NT2/D1 (cell line): ENCODE results near the gene CRISPLD2.
"Not testable (repeated sequence)": the region's sequence is repeated elsewhere in the genome, so short reads cannot be mapped to it uniquely, and the experiment has no call there.

Experiments used
- DNase-seq: peaks from one replicate; pipeline ENCODE4 v3.0.0-alpha.2; 2011; ENCODE audit warnings: low read depth, low spot score
- H3K27me3 ChIP-seq: 2 replicates; pipeline ENCODE4 v1.6.0; 2011; ENCODE audit warnings: mild to moderate bottlenecking; ENCODE audit not compliant: insufficient read length, insufficient read depth
- H3K36me3 ChIP-seq: 2 replicates; pipeline ENCODE4 v1.6.1; 2011; ENCODE audit warnings: mild to moderate bottlenecking, low read length, mixed read lengths; ENCODE audit not compliant: insufficient read depth, insufficient read length
- H3K4me1 ChIP-seq: 2 replicates; pipeline ENCODE4 v1.5.1; 2011; ENCODE audit not compliant: insufficient read depth, insufficient read length
- H3K4me3 ChIP-seq: 2 replicates; pipeline ENCODE4 v1.5.1; 2011; ENCODE audit warnings: low read depth; ENCODE audit not compliant: insufficient read length
- H3K9ac ChIP-seq: 2 replicates; pipeline ENCODE4 v1.6.0; 2011; ENCODE audit warnings: low read depth; ENCODE audit not compliant: insufficient read length
- H3K9me3 ChIP-seq: 2 replicates; pipeline ENCODE4 v1.5.1; 2011; ENCODE audit warnings: mild to moderate bottlenecking, low read length; ENCODE audit not compliant: insufficient read depth
- SUZ12 ChIP-seq: IDR thresholded peaks from 2 replicates; pipeline ENCODE4 v1.6.1; 2011; ENCODE audit not compliant: insufficient read length, insufficient read depth; ENCODE audit errors: extremely low read depth
- YY1 ChIP-seq: IDR thresholded peaks from 2 replicates; pipeline ENCODE4 v1.6.1; 2011; ENCODE audit not compliant: insufficient read length, insufficient read depth
- ZNF274 ChIP-seq: IDR thresholded peaks from 2 replicates; pipeline ENCODE4 v1.6.1; 2011; ENCODE audit warnings: mild to moderate bottlenecking, low read depth, low read length

The CRISPLD2 gene

GRCh38 chr16:84932681-84933080 lies 112.9 kb downstream of the CRISPLD2 start:
- DNase-seq: no peak
- Histone ChIP-seq H3K36me3 (no peaks in the 10 kb centered on the region), H3K9ac (no peak overlapping the region), H3K27me3 (no peaks in the 10 kb centered on the region), H3K9me3 (no peaks in the 10 kb centered on the region), H3K4me1 (peaks cover 9% of the 10 kb centered on the region), H3K4me3 (no peak overlapping the region)
- TF ChIP-seq YY1 (no peak), ZNF274 (no peak), SUZ12 (no peak)

- no peak overlapping the region for H3K9ac ChIP-seq
- no peak for TF ChIP-seq ZNF274
- TF ChIP-seq YY1: no peak
- H3K27me3 ChIP-seq: no peaks in the 10 kb centered on the region
- H3K4me1 ChIP-seq: peaks cover 9% of the 10 kb centered on the region
- no peaks in the 10 kb centered on the region for H3K9me3 ChIP-seq
- DNase-seq: no peak
- no peaks in the 10 kb centered on the region for H3K36me3 ChIP-seq
- no peak overlapping the region for H3K4me3 ChIP-seq
These were observed 114.2 kb downstream of the CRISPLD2 start for GRCh38 chr16:84933774-84934631.

GRCh38 chr16:84937196-84938005 lies 117.6 kb downstream of the CRISPLD2 start:
- no peak overlapping the region for H3K9ac ChIP-seq
- H3K36me3 ChIP-seq: no peaks in the 10 kb centered on the region
- no peaks in the 10 kb centered on the region for H3K4me1 ChIP-seq
- no peaks in the 10 kb centered on the region for H3K9me3 ChIP-seq
- no peak overlapping the region for H3K4me3 ChIP-seq
- H3K27me3 ChIP-seq: no peaks in the 10 kb centered on the region
- no peak for TF ChIP-seq ZNF274
- TF ChIP-seq SUZ12: no peak
- no peak for TF ChIP-seq YY1
- no peak for DNase-seq

GRCh38 chr16:84938616-84939015 lies 118.8 kb downstream of the CRISPLD2 start:
- not testable (repeated sequence) for H3K27me3 ChIP-seq, H3K9me3 ChIP-seq, DNase-seq, H3K4me3 ChIP-seq, H3K36me3 ChIP-seq, H3K4me1 ChIP-seq, H3K9ac ChIP-seq

GRCh38 chr16:84940670-84941551 lies 121.1 kb downstream of the CRISPLD2 start:
- H3K4me1 ChIP-seq: no peaks in the 10 kb centered on the region
- TF ChIP-seq SUZ12: no peak
- TF ChIP-seq YY1: no peak
- TF ChIP-seq ZNF274: no peak
- no peak overlapping the region for H3K9ac ChIP-seq
- no peaks in the 10 kb centered on the region for H3K36me3 ChIP-seq
- no peak overlapping the region for H3K4me3 ChIP-seq
- DNase-seq: no peak
- H3K9me3 ChIP-seq: no peaks in the 10 kb centered on the region
- H3K27me3 ChIP-seq: no peaks in the 10 kb centered on the region

- no peak for DNase-seq
- Histone ChIP-seq H3K36me3 (no peaks in the 10 kb centered on the region), H3K4me1 (no peaks in the 10 kb centered on the region), H3K4me3 (no peak overlapping the region), H3K27me3 (no peaks in the 10 kb centered on the region), H3K9ac (no peak overlapping the region), H3K9me3 (no peaks in the 10 kb centered on the region)
- TF ChIP-seq SUZ12 (no peak), ZNF274 (no peak), YY1 (no peak)
These were observed 122.1 kb downstream of the CRISPLD2 start for GRCh38 chr16:84941921-84942320.

GRCh38 chr16:84942786-84943185 lies 123.0 kb downstream of the CRISPLD2 start:
- H3K4me3 ChIP-seq: no peak overlapping the region
- H3K9ac ChIP-seq: no peak overlapping the region
- no peak for TF ChIP-seq ZNF274
- TF ChIP-seq YY1: no peak
- no peak for TF ChIP-seq SUZ12
- H3K9me3 ChIP-seq: no peaks in the 10 kb centered on the region
- H3K36me3 ChIP-seq: no peaks in the 10 kb centered on the region
- H3K27me3 ChIP-seq: no peaks in the 10 kb centered on the region
- no peak for DNase-seq
- H3K4me1 ChIP-seq: no peaks in the 10 kb centered on the region
